Measurements from ENCODE around the gene SMCO2.

Gene SMCO2

GRCh38 chr12:27511031-27511722 lies 64.6 kb downstream of the SMCO2 start:
- Histone ChIP-seq H2BK120ac (ENCODE audit: low read depth, low read length) (no peak overlapping the region), H3K4ac (ENCODE audit: low read depth, low read length) (no peak overlapping the region), H2BK15ac (replicated peaks; ENCODE audit: low read depth) (no peak overlapping the region), H3K4me3 (ENCODE audit: low read length) (no peak overlapping the region), H3K27ac (ENCODE audit: low read depth, low read length) (no peak overlapping the region), H3K9ac (ENCODE audit: low read length) (no peak overlapping the region), H3K4me1 (ENCODE audit: control insufficient read depth, low read depth, low read length) (peaks cover 2% of the 10 kb centered on the region), H3K27me3 (ENCODE audit: insufficient read depth, low read length, poor library complexity) (no peaks in the 10 kb centered on the region), H3K18ac (ENCODE audit: low read length) (no peak overlapping the region), H4K5ac (ENCODE audit: low read length) (no peak overlapping the region), H3K79me2 (ENCODE audit: control insufficient read depth, insufficient read depth, low read length) (no peaks in the 10 kb centered on the region), H2AK5ac (ENCODE audit: low read length) (no peak overlapping the region), H3K79me1 (ENCODE audit: low read length) (no peaks in the 10 kb centered on the region), H3K23ac (ENCODE audit: low read length) (no peak overlapping the region), H2BK5ac (ENCODE audit: low read length) (no peak overlapping the region), H3K36me3 (ENCODE audit: control insufficient read depth, insufficient read depth, low read length) (no peaks in the 10 kb centered on the region), H3K56ac (ENCODE audit: low read length) (no peak overlapping the region), H3K4me2 (ENCODE audit: low read length) (no peak overlapping the region), H4K8ac (ENCODE audit: low read depth, low read length) (no peak overlapping the region)
- no CpG with 5 or more reads among the region's 6 CpGs for WGBS (ENCODE audit: extremely low coverage, insufficient coverage, low lambda C conversion rate)
- no peak for DNase-seq

GRCh38 chr12:27511723-27512045 lies 65.1 kb downstream of the SMCO2 start:
- no CpG with 5 or more reads among the region's 3 CpGs for WGBS (ENCODE audit: extremely low coverage, insufficient coverage, low lambda C conversion rate)
- no peak overlapping the region for H2BK120ac ChIP-seq (ENCODE audit: low read depth, low read length)
- H3K36me3 ChIP-seq (ENCODE audit: control insufficient read depth, insufficient read depth, low read length) = no peaks in the 10 kb centered on the region
- no peaks in the 10 kb centered on the region for H3K79me2 ChIP-seq (ENCODE audit: control insufficient read depth, insufficient read depth, low read length)
- no peak overlapping the region for H4K5ac ChIP-seq (ENCODE audit: low read length)
- no peaks in the 10 kb centered on the region for H3K79me1 ChIP-seq (ENCODE audit: low read length)
- no peak overlapping the region for H3K27ac ChIP-seq (ENCODE audit: low read depth, low read length)
- H3K4me1 ChIP-seq (ENCODE audit: control insufficient read depth, low read depth, low read length) = peaks cover 2% of the 10 kb centered on the region
- H3K4ac ChIP-seq (ENCODE audit: low read depth, low read length) = no peak overlapping the region
- H3K56ac ChIP-seq (ENCODE audit: low read length) = no peak overlapping the region
- no peak for DNase-seq
- no peak overlapping the region for H3K4me2 ChIP-seq (ENCODE audit: low read length)
- H4K8ac ChIP-seq (ENCODE audit: low read depth, low read length) = no peak overlapping the region
- no peak overlapping the region for H2BK5ac ChIP-seq (ENCODE audit: low read length)
- H2BK15ac ChIP-seq (replicated peaks; ENCODE audit: low read depth) = no peak overlapping the region
- H3K18ac ChIP-seq (ENCODE audit: low read length) = no peak overlapping the region
- H3K23ac ChIP-seq (ENCODE audit: low read length) = no peak overlapping the region
- H3K27me3 ChIP-seq (ENCODE audit: insufficient read depth, low read length, poor library complexity) = no peaks in the 10 kb centered on the region
- H3K4me3 ChIP-seq (ENCODE audit: low read length) = no peak overlapping the region
- H2AK5ac ChIP-seq (ENCODE audit: low read length) = no peak overlapping the region
- H3K9ac ChIP-seq (ENCODE audit: low read length) = no peak overlapping the region

GRCh38 chr12:27513155-27513824 lies 66.8 kb downstream of the SMCO2 start:
- DNase-seq = peak; percentile 53
- Histone ChIP-seq H2BK120ac (ENCODE audit: low read depth, low read length) (no peak overlapping the region), H3K27ac (ENCODE audit: low read depth, low read length) (no peak overlapping the region), H3K27me3 (ENCODE audit: insufficient read depth, low read length, poor library complexity) (no peaks in the 10 kb centered on the region), H2BK5ac (ENCODE audit: low read length) (no peak overlapping the region), H3K4me2 (ENCODE audit: low read length) (no peak overlapping the region), H3K4ac (ENCODE audit: low read depth, low read length) (no peak overlapping the region), H3K79me1 (ENCODE audit: low read length) (no peaks in the 10 kb centered on the region), H3K4me1 (ENCODE audit: control insufficient read depth, low read depth, low read length) (peaks cover 2% of the 10 kb centered on the region), H3K9ac (ENCODE audit: low read length) (no peak overlapping the region), H4K5ac (ENCODE audit: low read length) (no peak overlapping the region), H4K8ac (ENCODE audit: low read depth, low read length) (no peak overlapping the region), H3K79me2 (ENCODE audit: control insufficient read depth, insufficient read depth, low read length) (no peaks in the 10 kb centered on the region), H3K18ac (ENCODE audit: low read length) (no peak overlapping the region), H2BK15ac (replicated peaks; ENCODE audit: low read depth) (no peak overlapping the region), H3K36me3 (ENCODE audit: control insufficient read depth, insufficient read depth, low read length) (no peaks in the 10 kb centered on the region), H3K23ac (ENCODE audit: low read length) (no peak overlapping the region), H3K56ac (ENCODE audit: low read length) (no peak overlapping the region), H3K4me3 (ENCODE audit: low read length) (no peak overlapping the region), H2AK5ac (ENCODE audit: low read length) (no peak overlapping the region)
- no CpG with 5 or more reads among the region's 7 CpGs for WGBS (ENCODE audit: extremely low coverage, insufficient coverage, low lambda C conversion rate)

- Histone ChIP-seq H3K4me3 (ENCODE audit: low read length) (no peak overlapping the region), H2BK15ac (replicated peaks; ENCODE audit: low read depth) (no peak overlapping the region), H2BK5ac (ENCODE audit: low read length) (peak overlapping the region; percentile 61), H3K27me3 (ENCODE audit: insufficient read depth, low read length, poor library complexity) (no peaks in the 10 kb centered on the region), H3K4ac (ENCODE audit: low read depth, low read length) (no peak overlapping the region), H3K79me1 (ENCODE audit: low read length) (no peaks in the 10 kb centered on the region), H2BK120ac (ENCODE audit: low read depth, low read length) (no peak overlapping the region), H3K23ac (ENCODE audit: low read length) (no peak overlapping the region), H3K4me1 (ENCODE audit: control insufficient read depth, low read depth, low read length) (peaks cover 5% of the 10 kb centered on the region), H3K4me2 (ENCODE audit: low read length) (no peak overlapping the region), H4K5ac (ENCODE audit: low read length) (no peak overlapping the region), H2AK5ac (ENCODE audit: low read length) (no peak overlapping the region), H3K56ac (ENCODE audit: low read length) (no peak overlapping the region), H3K79me2 (ENCODE audit: control insufficient read depth, insufficient read depth, low read length) (no peaks in the 10 kb centered on the region), H3K36me3 (ENCODE audit: control insufficient read depth, insufficient read depth, low read length) (no peaks in the 10 kb centered on the region), H3K18ac (ENCODE audit: low read length) (peak overlapping the region; percentile 44), H3K9ac (ENCODE audit: low read length) (peak overlapping the region; percentile 37), H4K8ac (ENCODE audit: low read depth, low read length) (no peak overlapping the region), H3K27ac (ENCODE audit: low read depth, low read length) (peak overlapping the region; percentile 38)
- WGBS (ENCODE audit: extremely low coverage, insufficient coverage, low lambda C conversion rate) = no CpG with 5 or more reads among the region's 9 CpGs
- peak; percentile 95 for DNase-seq
These were observed 69.1 kb downstream of the SMCO2 start for GRCh38 chr12:27515671-27516070.

- no CpG with 5 or more reads among the region's 4 CpGs for WGBS (ENCODE audit: extremely low coverage, insufficient coverage, low lambda C conversion rate)
- no peaks in the 10 kb centered on the region for H3K79me2 ChIP-seq (ENCODE audit: control insufficient read depth, insufficient read depth, low read length)
- no peak overlapping the region for H4K8ac ChIP-seq (ENCODE audit: low read depth, low read length)
- no peak overlapping the region for H3K56ac ChIP-seq (ENCODE audit: low read length)
- H2BK15ac ChIP-seq (replicated peaks; ENCODE audit: low read depth) = no peak overlapping the region
- no peak overlapping the region for H3K9ac ChIP-seq (ENCODE audit: low read length)
- H3K18ac ChIP-seq (ENCODE audit: low read length) = peak overlapping the region; percentile 83
- no peak overlapping the region for H2AK5ac ChIP-seq (ENCODE audit: low read length)
- H3K36me3 ChIP-seq (ENCODE audit: control insufficient read depth, insufficient read depth, low read length) = no peaks in the 10 kb centered on the region
- no peak overlapping the region for H2BK5ac ChIP-seq (ENCODE audit: low read length)
- no peak overlapping the region for H3K4me3 ChIP-seq (ENCODE audit: low read length)
- no peak overlapping the region for H4K5ac ChIP-seq (ENCODE audit: low read length)
- no peak overlapping the region for H3K27ac ChIP-seq (ENCODE audit: low read depth, low read length)
- H3K4ac ChIP-seq (ENCODE audit: low read depth, low read length) = peak overlapping the region; percentile 70
- H3K79me1 ChIP-seq (ENCODE audit: low read length) = no peaks in the 10 kb centered on the region
- H2BK120ac ChIP-seq (ENCODE audit: low read depth, low read length) = peak overlapping the region; percentile 49
- no peak overlapping the region for H3K4me2 ChIP-seq (ENCODE audit: low read length)
- H3K23ac ChIP-seq (ENCODE audit: low read length) = no peak overlapping the region
- DNase-seq = no peak
- H3K27me3 ChIP-seq (ENCODE audit: insufficient read depth, low read length, poor library complexity) = no peaks in the 10 kb centered on the region
- H3K4me1 ChIP-seq (ENCODE audit: control insufficient read depth, low read depth, low read length) = peaks cover 13% of the 10 kb centered on the region
These were observed 70.1 kb downstream of the SMCO2 start for GRCh38 chr12:27516625-27517024.
